Measurements from ENCODE around the gene KLHL7. TPM values are rescaled to one million over a fixed set of nuclear protein-coding genes. Genes with fewer than 3 reads are reported as not detected.

Gene KLHL7
- total and polyA plus RNA-seq, 9 of the 15 experiments (the other 6 are each of a cell fraction or from before 2014, with no cell fraction given): 4.2 to 63.1 (median 32.3) TPM

Other genes with a start within 250 kb of the KLHL7 start
- gene HYCC1, start 91.7 kb upstream of the KLHL7 start, total RNA-seq (2014; rRNA removed): 18.8 and 24.7 TPM in 2 replicates
- gene HYCC1, start 91.7 kb upstream of the KLHL7 start, total RNA-seq (2014; rRNA removed; fragmentation: Illumina TruSeq; extraction: Trizol): 37.0 and 41.1 TPM in 2 replicates
- gene HYCC1, start 91.7 kb upstream of the KLHL7 start, total RNA-seq (2015; rRNA removed; fragmentation: Illumina TruSeq; extraction: Trizol): 26.5 and 38.1 TPM in 2 replicates
- 37.9 and 43.0 TPM in 2 replicates for gene HYCC1, start 91.7 kb upstream of the KLHL7 start, total RNA-seq (2021)
- 31.2 and 39.8 TPM in 2 replicates for gene HYCC1, start 91.7 kb upstream of the KLHL7 start, polyA plus RNA-seq (2011; rRNA removed)
- gene HYCC1, start 91.7 kb upstream of the KLHL7 start, polyA plus RNA-seq (2014; fragmentation: Illumina TruSeq; extraction: Trizol): 40.4 and 44.7 TPM in 2 replicates
- gene HYCC1, start 91.7 kb upstream of the KLHL7 start, polyA plus RNA-seq (2014; fragmentation: Nextera tagmentation; extraction: Ambion mirVana): 10 to 100 TPM; 11.2 to 16.0 TPM
- gene HYCC1, start 91.7 kb upstream of the KLHL7 start, polyA plus RNA-seq (2014; rRNA removed): 33.3 and 40.6 TPM in 2 replicates
- gene NUP42, start 76.3 kb downstream of the KLHL7 start, total RNA-seq (2014; rRNA removed): 62.2 and 71.7 TPM in 2 replicates
- gene NUP42, start 76.3 kb downstream of the KLHL7 start, total RNA-seq (2014; rRNA removed; fragmentation: Illumina TruSeq; extraction: Trizol): 71.2 and 72.9 TPM in 2 replicates
- gene NUP42, start 76.3 kb downstream of the KLHL7 start, total RNA-seq (2015; rRNA removed; fragmentation: Illumina TruSeq; extraction: Trizol): 61.3 and 73.5 TPM in 2 replicates
- gene NUP42, start 76.3 kb downstream of the KLHL7 start, total RNA-seq (2021): 41.8 and 50.5 TPM in 2 replicates
- gene NUP42, start 76.3 kb downstream of the KLHL7 start, polyA plus RNA-seq (2011; rRNA removed): 55.4 and 56.0 TPM in 2 replicates
- 62.4 and 66.8 TPM in 2 replicates for gene NUP42, start 76.3 kb downstream of the KLHL7 start, polyA plus RNA-seq (2014; fragmentation: Illumina TruSeq; extraction: Trizol)
- gene NUP42, start 76.3 kb downstream of the KLHL7 start, polyA plus RNA-seq (2014; fragmentation: Nextera tagmentation; extraction: Ambion mirVana): 10 to 100 TPM; 86.0 to 86.4 TPM
- gene NUP42, start 76.3 kb downstream of the KLHL7 start, polyA plus RNA-seq (2014; rRNA removed): 74.7 and 94.3 TPM in 2 replicates
- 0.24 and 0.64 TPM in 2 replicates for gene GPNMB, start 141.0 kb downstream of the KLHL7 start, total RNA-seq (2014; rRNA removed)
- 0.15 and 0.26 TPM in 2 replicates for gene GPNMB, start 141.0 kb downstream of the KLHL7 start, total RNA-seq (2014; rRNA removed; fragmentation: Illumina TruSeq; extraction: Trizol)
- 0.18 and 0.41 TPM in 2 replicates for gene GPNMB, start 141.0 kb downstream of the KLHL7 start, total RNA-seq (2015; rRNA removed; fragmentation: Illumina TruSeq; extraction: Trizol)
- 0.20 and 0.54 TPM in 2 replicates for gene GPNMB, start 141.0 kb downstream of the KLHL7 start, total RNA-seq (2021)
- gene GPNMB, start 141.0 kb downstream of the KLHL7 start, polyA plus RNA-seq (2011; rRNA removed): 0.03 and 0.35 TPM in 2 replicates
- 0.33 and 0.80 TPM in 2 replicates for gene GPNMB, start 141.0 kb downstream of the KLHL7 start, polyA plus RNA-seq (2014; fragmentation: Illumina TruSeq; extraction: Trizol)
- under 1 TPM; 0.31 to 0.67 TPM for gene GPNMB, start 141.0 kb downstream of the KLHL7 start, polyA plus RNA-seq (2014; fragmentation: Nextera tagmentation; extraction: Ambion mirVana)
- 0.11 and 0.72 TPM in 2 replicates for gene GPNMB, start 141.0 kb downstream of the KLHL7 start, polyA plus RNA-seq (2014; rRNA removed)
- 221 and 308 TPM in 2 replicates for gene MALSU1, start 193.6 kb downstream of the KLHL7 start, total RNA-seq (2014; rRNA removed)
- 81.2 and 83.4 TPM in 2 replicates for gene MALSU1, start 193.6 kb downstream of the KLHL7 start, total RNA-seq (2014; rRNA removed; fragmentation: Illumina TruSeq; extraction: Trizol)
- 76.8 and 80.0 TPM in 2 replicates for gene MALSU1, start 193.6 kb downstream of the KLHL7 start, total RNA-seq (2015; rRNA removed; fragmentation: Illumina TruSeq; extraction: Trizol)
- 100 and 101 TPM in 2 replicates for gene MALSU1, start 193.6 kb downstream of the KLHL7 start, total RNA-seq (2021)
- 70.6 and 93.3 TPM in 2 replicates for gene MALSU1, start 193.6 kb downstream of the KLHL7 start, polyA plus RNA-seq (2011; rRNA removed)
- gene MALSU1, start 193.6 kb downstream of the KLHL7 start, polyA plus RNA-seq (2014; fragmentation: Illumina TruSeq; extraction: Trizol): 48.2 and 82.9 TPM in 2 replicates
- gene MALSU1, start 193.6 kb downstream of the KLHL7 start, polyA plus RNA-seq (2014; fragmentation: Nextera tagmentation; extraction: Ambion mirVana): 10 to 100 TPM; 12.3 to 14.4 TPM
- gene MALSU1, start 193.6 kb downstream of the KLHL7 start, polyA plus RNA-seq (2014; rRNA removed): 141 and 180 TPM in 2 replicates

Data from K562 (cell line).